Measurements from ENCODE around the gene LRP6.
"Not testable (repeated sequence)": the region's sequence is repeated elsewhere in the genome, so short reads cannot be mapped to it uniquely, and the experiment has no call there.

Gene LRP6

DNA sequence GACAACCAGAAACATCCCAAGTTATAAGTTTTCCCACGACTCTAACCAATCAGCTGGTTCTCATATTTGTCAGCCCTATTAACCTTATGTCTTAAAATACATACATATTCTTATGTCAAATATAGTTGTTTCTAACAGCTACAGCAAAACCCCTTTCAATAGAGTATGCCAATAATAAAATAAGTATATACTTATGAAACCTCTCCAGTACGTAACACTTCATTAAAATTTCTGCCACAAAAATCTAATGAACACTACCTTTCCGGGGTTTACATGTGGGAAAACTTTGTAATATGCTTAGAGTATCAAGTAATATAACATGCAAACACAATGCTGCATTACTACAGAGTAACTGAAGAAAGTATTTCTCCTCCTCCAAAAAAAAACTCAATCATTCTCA is 1.8 kb downstream of the LRP6 start:
- no peak for DNase-seq

DNA sequence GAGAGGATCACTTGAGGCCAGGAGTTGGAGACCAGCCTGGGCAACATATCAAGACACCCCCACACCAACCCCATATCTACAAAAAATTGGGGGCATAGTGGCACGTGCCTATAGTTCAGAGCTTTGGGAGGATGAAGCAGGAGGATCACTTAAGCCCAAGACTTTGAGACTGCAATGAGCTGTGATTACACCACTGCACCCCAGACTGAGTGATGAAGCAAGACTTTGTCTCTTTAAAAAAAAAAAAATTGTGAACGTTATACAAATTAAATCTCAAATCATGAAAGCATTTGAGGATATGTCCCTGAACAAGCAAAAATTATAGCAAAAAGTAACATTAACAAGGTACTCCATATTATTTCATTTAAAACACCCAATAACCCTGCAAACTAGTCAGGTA is 2.9 kb downstream of the LRP6 start:
- no peak for DNase-seq

DNA sequence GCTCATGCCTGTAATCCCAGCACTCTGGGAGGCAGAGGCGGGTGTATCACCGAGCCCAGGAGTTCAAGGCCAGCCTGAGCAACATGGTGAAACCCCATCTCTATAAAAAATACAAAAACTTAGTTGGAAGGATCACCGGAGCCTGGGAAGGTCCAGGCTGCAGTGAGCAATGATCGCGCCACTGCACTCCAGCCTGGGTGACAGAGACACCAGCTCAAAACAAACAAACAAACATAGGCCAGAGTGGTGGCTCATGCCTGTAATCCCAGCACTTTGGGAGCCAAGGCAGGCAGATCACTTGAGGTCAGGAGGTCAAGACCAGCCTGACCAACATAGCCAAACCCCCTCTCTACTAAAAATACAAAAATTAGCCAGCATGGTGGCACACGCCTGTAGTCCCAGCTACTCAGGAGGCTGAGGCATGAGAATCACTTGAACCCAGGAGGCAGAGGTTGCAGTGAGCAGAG is 10.5 kb downstream of the LRP6 start:
- DNase-seq: not testable (repeated sequence)

DNA sequence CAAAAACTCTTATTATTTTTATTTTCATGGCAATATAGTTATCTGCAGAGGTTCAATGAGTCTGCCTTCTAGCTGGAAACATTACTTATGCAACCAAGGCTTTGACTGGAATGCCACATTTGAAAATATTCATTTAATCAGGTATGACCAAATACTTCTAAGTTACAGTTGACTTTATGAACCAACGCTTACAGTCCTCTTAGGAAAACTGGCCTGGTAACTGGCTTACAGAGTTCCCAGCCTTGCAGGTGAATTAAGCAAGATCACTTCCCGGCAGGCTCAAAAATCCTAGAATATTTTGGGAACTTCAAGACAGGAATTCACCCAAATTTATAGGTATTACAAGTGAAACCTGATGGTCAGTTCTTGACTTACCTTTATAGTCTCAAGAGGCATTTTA is 12.3 kb downstream of the LRP6 start:
- no peak for DNase-seq

DNA sequence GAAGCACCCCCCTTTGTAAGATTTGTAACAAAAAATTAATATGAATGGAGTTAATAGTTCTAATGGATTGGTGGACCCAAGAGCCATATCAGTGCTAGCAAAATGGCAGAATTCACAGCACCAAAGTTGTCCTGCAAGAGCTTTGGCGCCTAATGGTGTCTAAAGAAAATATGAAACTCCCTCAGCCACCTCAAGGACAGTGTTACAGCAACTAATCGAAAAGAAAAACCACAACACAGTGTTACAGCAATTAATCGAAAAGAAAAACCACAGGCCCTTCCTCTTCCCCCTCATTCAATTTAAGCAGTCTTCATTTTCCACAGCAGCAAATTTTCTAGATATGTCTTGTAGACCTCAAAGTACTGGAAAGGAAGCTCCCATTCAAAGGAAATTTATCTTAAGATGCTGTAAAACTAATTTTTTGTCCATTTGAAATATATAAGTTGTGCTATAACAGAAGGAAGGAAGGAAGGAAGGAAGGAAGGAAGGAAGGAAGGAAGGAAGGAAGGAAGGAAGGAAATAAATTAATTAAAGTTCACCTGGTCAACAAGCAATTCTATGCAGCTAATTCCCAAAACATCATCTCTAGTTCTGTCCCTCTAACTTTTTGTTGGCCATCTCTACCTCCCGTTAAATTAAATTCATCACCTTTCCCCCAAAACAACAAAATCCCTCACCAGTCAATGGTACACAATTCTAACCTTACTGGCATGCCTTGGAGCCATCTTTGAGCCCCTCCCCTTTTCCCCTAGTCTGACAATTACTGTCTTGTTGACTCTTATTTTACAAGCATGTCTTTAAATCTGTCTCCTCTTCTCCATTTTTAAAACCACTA is 17.4 kb downstream of the LRP6 start:
- no peak for DNase-seq

DNA sequence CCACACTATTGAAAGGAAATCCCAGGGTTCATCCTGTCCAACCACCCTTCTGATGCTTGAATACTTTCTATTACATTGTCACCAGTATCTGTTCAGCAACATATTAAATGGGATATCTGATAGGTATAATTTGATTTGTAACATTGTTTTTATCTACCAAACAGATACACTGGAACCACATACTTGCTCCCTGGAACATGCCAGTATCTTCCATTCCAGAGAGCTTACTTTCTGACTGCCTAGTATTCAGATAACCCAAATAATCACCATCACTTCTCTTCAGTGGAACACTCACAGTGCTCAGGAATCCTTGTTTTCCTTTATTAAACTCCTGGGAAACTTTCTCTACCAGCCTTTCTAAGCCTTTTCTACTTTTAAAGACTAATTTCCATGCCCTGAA is 19.3 kb downstream of the LRP6 start:
- no peak for DNase-seq

DNA sequence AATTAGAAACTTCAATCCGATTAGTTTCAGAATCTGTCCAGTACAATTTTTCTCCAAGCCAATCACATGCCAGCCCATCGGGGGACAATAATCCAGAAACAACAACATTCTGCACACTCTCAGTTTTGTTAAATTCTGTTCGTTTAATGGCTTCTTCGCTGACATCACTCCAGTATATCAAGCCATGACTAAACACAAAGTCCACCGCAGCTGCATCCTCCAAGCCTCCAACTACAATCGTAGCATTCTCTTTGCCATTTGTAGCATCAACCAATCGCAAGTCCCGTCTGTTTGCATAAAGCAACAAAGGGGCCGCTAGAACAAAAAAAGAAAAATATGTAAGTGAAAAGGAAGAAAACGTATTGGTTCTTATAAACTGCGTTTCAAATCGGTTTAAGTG is 22.5 kb downstream of the LRP6 start:
- DNase-seq: no peak

DNA sequence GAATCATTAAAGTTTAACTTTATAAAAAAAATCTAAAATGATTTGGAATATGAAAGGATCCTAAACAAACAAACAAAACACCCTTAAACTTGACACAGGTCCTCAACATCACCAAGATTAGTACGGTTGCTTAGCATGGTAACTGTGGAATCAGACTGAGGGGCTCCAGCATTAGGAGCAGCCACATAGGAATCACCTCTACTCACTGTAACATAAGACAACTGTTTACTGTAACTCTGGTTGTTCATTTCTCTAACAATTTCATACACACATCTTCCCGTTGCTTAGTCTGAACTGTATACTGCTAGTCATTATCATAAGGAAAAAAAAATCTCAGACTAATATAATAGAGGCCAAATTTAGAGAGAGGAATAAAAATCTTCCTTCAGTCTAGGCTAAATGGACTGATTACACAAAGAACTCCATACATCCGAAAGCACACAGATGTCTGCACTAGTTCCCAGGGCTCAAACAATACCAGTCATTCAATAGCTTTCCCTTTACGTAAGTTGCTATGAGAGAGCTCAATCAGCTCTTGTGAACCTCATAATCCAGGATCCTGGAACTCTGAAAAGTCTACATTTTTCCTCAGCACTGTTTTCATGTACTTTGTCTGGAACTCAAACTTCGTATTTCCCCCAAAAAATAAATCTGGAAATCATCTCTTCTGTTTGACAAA is 26.0 kb downstream of the LRP6 start:
- no peak for DNase-seq

DNA sequence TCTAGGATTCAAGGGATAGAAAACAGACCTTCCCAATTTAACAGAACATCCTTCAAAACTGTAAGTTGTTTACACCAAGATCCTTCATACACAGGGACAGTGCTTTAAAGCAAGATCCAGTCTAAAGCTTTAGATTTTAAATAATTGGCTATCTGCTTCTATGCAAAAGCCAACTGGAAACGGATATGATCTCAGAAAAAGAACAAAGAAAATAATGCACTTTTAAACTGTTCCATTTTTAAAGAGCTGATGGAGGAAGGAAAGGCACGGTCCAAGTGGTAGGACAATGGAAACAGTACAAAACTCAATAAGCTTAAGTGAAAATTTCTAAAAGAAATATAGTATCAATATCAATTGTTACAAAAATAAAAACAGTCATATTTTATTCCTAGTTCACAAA is 27.7 kb downstream of the LRP6 start:
- no peak for DNase-seq

DNA sequence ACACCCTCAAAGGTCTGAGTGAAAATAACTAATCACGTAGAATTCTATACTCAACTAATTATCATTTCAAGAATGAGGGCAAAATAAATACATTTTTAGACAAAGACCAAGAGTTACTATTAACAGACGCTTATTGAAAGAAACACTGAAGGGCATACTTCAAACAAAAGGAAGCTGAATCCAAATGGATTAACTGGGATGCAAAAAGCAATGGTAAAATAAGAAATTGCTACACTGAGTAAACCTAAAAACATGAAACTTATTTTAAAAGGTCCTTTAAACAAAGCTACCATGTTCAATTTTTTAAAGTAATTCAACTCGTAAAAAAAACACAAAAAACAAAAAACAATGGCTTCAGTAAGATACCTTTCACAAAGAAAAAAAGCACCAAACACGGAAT is 28.2 kb downstream of the LRP6 start:
- DNase-seq: no peak

DNA sequence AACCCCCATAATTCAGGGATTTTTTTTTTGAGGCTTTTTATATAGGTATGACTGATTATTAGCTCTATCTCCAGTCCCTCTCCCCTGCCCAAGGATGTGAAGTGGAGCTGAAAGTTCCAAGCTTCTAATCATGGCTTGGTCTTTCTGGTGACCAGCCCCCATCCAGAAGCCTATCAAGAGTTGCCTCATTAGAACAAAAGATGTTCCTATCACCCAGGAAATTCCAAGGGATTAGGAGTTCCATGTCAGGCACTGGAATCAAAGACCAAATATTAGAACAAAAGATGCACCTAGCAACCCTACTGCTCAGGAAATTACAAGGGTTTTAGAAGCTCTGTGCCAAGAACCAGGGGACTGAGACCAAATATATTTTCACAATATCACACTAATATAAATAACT is 29.9 kb downstream of the LRP6 start:
- no peak for DNase-seq

DNA sequence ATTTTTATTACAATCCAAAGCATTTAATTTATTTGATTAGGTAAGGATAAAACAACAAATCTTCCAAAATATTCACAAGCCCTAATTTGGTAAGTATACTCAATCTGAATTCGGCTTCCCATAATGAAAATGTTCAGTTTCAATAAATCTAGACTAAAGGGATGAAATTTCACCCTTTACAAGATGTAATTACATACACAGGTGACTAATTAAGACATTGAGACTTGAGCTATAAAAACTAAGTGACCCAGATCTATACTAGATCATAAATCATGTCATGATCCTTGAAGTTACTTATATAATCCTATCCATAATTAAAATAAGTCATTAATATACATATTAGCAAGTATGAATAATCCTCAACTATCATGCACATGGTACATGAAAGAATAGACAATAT is 36.6 kb downstream of the LRP6 start:
- no peak for DNase-seq

DNA sequence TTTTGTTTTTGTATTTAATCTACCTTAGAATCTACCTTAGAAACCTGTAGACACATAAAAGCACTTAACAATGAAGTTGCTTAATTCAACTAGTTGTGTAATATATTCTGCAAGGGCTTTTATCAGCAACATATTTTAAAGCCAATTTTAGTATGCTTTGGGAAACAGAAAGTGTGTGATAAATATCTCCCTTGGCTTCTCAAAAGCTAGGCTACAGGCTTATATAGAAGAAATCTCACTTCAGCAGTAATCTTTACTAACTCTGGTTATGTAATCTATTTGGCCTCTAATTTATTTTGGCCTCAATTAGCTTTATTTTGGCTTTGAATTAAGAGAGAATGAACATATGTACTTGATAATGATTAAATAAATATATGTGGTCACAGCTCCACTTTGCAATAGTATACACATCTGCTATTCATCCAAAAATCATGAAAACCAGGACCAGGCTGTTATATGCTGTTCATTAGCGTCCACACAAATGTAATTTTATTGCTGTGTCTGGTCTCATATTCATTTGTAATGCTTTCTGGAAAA is 37.2 kb downstream of the LRP6 start:
- DNase-seq: no peak

DNA sequence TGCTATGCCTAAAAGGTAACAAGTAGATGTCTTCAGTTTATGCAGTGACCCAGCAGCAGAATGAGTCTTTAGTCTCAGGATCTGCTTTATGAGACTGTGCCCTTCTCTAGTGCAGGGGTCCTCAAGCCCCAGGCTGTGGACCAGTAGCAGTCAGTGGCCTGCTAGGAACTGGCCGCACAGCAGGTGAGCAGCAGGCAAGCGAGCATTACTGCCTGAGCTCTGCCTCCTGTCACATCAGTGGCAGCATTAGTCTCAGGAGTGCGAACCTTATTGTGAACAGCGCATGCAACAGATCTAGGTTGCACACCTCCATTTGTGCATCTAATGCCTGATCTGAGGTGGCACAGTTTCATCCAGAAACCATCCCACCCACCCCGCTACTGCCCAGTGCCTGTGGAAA is 38.4 kb downstream of the LRP6 start:
- no peak for DNase-seq

DNA sequence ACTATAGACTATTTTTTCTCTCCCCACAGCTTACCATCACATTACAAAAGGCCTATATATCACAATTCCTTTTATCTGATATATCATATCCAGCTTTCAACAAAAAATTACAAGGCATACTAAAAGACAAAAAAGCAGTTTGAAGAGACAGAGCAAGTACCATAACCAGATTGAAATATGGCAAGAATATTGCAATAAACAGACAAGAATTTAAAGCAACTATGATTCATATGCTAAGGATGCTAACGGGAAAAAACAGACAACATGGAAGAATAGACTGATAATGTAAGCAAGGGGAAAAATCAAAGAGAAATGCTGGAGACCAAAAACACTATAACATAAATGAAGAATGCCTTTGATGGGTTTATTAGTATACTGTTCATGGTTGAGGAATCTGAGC is 40.7 kb downstream of the LRP6 start:
- no peak for DNase-seq

DNA sequence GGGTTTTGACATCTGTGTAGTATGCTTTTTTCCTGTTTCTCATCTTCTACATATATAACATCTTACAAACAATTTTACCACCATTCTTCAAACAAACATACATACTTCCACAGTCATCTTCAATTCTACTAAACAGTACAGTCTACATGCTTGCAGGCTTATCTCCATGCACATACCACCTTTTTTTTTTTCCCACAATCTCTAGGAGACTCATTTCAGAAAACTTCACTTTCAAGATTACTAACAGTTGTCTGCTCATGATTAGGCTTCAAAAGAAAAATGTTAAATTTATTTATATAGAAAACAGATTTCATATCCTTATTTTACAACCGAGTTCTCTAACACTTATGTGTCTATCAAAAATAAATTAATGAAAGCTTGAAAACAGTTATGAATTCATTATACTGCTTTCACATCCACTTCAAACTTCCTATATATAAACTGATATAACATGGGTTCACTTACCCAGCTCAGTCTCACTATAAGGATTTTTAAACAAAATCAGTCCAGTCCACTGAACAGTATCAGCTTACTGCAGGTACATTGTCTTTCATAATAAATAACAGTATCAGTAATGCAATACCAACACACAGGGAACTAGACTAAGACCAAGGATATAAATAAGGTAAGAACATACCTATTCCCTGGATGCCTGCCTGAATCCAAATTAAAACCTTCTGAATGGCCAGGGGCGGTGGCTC is 42.5 kb downstream of the LRP6 start:
- DNase-seq: no peak

DNA sequence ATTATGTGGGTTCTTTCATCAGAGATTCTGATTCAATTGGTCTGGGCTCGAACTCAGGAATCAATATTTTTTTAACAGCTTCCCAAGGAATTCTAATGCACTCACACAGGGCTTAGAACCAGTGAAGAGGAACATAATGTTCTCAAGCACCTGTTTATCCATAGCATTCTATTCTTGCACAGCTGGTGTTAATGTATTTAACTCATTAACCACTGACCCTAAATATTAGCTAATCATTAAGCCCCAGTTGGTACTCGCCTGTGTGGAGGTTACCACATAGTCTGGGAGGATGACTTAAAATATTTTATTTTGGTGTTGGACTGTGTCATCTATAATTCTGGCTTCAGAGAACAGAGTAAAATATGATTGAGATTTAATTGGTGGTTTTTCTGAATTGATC is 45.3 kb downstream of the LRP6 start:
- no peak for DNase-seq

DNA sequence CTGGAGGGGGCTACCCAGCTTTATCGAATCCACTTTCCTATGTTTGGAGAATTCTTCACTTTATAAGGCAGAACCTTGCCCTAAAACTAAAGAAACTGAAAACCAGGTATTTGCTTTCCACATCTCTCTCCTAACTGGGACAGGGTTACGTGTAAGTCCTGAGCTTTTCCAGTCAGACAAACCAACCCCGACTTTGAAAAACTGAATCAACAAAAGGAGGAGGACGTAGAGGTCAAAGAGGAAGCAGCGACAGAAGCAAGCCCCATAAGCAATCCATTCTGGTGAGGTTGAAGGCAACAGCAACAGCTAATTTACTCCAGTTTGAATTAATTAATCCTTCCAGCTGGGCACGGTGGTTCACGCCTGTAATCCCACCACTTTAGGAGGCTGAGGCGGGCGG is 47.2 kb downstream of the LRP6 start:
- DNase-seq: no peak

DNA sequence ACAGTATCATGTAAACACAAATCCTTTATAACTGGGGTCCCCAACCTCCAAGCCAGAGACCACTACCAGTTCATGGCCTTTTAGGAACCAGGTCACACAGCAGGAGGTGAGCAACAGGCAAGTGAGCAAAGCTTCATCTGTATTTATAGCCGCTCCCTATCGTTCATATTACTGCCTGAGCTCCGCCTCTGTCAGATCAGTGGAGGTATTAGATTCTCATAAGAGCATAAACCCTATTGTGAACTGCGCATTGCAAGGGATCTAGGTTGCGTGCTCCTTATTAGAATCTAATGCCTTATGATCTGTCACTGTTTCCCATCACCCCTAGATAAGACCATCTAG is 49.9 kb downstream of the LRP6 start:
- no peak for DNase-seq

DNA sequence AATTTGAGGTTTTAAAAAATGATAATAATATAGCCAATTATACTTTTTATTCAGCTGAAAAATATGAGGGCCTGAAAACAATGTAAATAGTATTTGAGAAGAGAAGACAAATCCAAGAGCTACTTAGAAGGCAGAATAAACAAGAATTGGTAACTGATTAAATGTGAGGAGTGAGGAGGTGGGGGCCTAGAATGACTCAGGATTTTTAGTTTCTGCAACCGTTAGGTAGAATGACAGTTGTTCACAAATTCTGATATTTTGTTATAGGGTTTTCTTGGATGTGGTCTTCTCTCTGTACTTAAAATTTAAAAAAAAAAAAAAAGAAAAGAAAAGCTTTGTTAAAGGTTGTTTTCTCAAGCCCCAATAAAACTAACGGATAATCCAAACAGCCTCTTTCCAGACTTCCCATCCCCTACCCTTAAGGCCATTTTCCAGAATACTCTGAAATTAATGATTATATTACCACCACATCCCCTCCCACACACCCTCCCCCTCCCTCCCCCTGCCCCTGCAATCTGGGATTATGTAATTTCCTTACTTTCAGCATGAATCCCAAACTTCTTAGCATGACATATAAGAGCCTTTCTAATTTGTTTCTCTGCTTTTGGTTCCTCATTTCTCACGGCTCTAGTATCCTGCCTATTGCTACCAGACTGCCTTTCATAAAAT is 50.4 kb downstream of the LRP6 start:
- no peak for DNase-seq

DNA sequence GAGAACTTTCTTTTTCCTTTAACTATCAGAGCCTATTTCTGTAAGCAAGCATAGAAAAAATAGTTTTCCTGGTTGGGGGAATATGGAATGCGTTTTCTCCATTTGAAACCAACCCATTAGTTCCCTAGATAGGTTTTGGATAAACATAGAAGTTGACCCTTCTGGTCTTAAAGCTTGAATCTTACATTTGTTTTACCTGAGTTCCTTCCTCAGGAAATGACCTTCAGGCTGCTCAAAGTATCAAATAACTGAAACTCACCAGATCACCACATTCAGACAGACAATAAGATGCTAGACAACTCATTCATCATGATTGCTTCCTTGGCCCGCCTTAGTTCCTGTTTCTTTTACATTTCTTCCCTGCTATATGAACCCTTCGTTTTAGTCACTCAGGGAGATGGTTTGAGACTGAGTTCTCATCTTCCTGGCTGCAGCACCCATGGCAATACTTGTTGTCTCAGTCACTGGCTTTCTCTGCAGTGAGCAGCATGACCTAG is 52.2 kb downstream of the LRP6 start:
- DNase-seq: no peak

DNA sequence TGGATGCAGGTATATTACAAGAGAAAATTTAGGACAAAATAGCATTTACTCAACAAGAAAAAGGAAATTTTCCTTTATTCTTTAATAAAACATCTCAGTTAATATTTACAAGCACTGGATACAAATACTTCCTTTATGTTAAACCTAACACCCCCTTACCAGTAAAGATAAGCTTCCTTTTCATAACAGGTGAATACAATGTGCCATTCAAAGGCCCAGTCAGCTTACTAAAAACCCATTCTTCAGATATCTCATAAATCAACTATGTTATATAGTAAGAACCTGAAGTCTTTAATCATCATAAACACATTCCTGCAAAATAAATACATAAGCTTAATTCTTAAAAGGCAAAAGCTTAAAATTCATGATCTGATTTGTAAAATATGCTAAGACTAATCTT is 52.6 kb downstream of the LRP6 start:
- no peak for DNase-seq

DNA sequence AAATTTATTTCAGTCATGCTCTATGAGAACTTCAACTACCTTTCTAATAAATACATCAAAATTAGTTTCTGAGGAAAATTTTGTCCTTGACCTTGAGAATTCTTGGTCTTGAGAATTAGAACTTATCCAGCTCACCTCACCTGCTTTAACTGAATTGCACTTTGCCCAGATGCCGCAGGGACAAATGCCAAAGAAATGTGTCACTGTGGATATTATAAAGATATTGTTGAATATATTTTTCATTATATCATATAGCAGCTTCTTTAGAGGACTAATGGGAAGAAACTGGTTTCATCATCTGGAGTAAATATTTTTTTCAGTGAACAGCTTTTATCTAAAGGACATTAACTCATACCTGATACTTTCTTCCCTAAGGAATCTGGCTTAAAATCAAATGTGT is 54.1 kb downstream of the LRP6 start:
- no peak for DNase-seq

Data from activated CD4-positive, alpha-beta T cell treated with anti-CD3 and anti-CD28 coated beads, Interleukin-2, amount 50 U/mL, for 4 hours (primary cell).